Right ventricle myocardium inferior (tissue), 1 donor: ENCODE data around the gene CTRL. TPM values are rescaled to one million over a fixed set of nuclear protein-coding genes. Genes with fewer than 3 reads are reported as not detected.
"Not testable (repeated sequence)": the region's sequence is repeated elsewhere in the genome, so short reads cannot be mapped to it uniquely, and the experiment has no call there.

Experiments used
- ATAC-seq: fragments of 200-7000 bp; cut with Tn5 transposase; one replicate; pipeline ENCODE4 v1.9.1; 2020; ENCODE audit warnings: mild to moderate bottlenecking, moderate library complexity
- DNase-seq: peaks from one replicate; pipeline ENCODE4 v3.0.0; 2021; ENCODE audit errors: missing footprints
- intact Hi-C: fragments of 100-400 bp; cut with DNase I; formaldehyde crosslinking; loops from one replicate; pipeline ENCODE4 v1.11.0; 2022
- total RNA-seq: library from RNA; stranded (reverse); fragmentation: NEBNext Ultra II Directional; extraction: Animal tissue kit (Norgen Biotek cat#: 25700); gene quantifications from one replicate; pipeline ENCODE4 v1.2.1, GENCODE V29; 2021
- donor health status: DM: no; HTN: yes; CAD: no; lungs with severe emphysema.

Gene CTRL
- total RNA-seq, 1 donor from 2014 or later: 0.81 TPM

- DNase-seq: no peak
- intact Hi-C loops: loop anchor here (5.0 kb wide), 1 partner anchor 260 kb away; no protein-coding TSS in a partner anchor
- ATAC-seq: no peak
These were observed 789 bp upstream of the CTRL start for GRCh38 chr16:67932462-67932840.

- intact Hi-C loops: loop anchor here (5.0 kb wide), 1 partner anchor 258 kb away; no protein-coding TSS in a partner anchor
- ATAC-seq: no peak
- no peak for DNase-seq
These were observed 917 bp downstream of the CTRL start for GRCh38 chr16:67930678-67931211.

DNA sequence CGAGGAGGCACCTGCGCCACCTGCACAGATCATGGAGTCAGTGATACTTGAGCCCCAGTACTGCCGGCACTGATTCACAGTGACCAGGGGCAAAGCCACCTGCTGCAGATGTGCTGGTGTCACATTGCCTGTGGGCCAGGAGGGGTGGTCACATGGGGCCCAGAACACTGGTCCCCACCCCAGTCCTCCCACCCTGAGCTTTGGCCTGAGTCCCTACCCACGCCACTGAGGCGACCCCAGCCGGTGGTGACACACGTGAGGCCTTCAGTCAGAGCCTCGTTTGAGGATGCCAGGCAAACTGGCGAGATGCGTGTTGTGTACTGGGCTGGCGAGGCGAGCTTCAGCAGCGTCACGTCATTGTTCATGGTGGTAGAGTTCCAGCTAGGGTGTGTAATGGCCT is 1.5 kb downstream of the CTRL start:
- intact Hi-C loops: loop anchor here (5.0 kb wide), 1 partner anchor 258 kb away; no protein-coding TSS in a partner anchor
- no peak for ATAC-seq

GRCh38 chr16:67928561-67929364 is 2.9 kb downstream of the CTRL start:
- intact Hi-C loops: loop anchor here (1.0 to 2.0 kb wide), 3 partner anchors 44 to 407 kb away; partner anchors contain the start of gene NRN1L
- DNase-seq (peak; percentile 80), ATAC-seq (peak; percentile 75)

More for the DNA sequence above, 1.5 kb downstream of the CTRL start:
- no peak for DNase-seq

GRCh38 chr16:67928147-67928546 is 3.5 kb downstream of the CTRL start:
- intact Hi-C loops: loop anchor here (1.0 to 2.0 kb wide), 3 partner anchors 43 to 407 kb away; partner anchors contain the start of gene NRN1L
- no peak for DNase-seq

DNA sequence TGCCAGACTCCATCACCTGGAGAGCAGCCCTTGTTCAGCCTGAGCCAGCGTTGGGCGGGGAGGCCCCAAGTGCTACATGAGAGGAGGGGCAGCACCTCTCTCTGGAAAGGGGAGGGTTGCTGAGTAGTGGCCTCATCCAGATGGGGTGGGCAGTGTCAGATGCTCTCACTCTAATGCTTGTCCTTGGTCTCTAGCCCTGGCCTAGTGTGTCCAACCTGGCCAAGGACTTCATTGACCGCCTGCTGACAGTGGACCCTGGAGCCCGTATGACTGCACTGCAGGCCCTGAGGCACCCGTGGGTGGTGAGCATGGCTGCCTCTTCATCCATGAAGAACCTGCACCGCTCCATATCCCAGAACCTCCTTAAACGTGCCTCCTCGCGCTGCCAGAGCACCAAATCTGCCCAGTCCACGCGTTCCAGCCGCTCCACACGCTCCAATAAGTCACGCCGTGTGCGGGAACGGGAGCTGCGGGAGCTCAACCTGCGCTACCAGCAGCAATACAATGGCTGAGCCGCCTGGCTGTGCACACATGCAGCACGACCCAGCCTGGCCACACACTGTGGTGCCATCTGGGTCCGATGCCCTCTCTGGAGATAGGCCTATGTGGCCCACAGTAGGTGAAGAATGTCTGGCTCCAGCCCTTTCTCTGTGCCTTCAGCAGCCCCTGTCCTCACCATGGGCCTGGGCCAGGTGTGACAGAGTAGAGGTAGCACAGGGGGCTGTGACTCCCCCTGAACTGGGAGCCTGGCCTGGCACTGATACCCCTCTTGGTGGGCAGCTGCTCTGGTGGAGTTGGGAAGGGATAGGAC is 4.3 kb downstream of the CTRL start:
- intact Hi-C loops: no loop called here
- no peak for ATAC-seq
- no peak for DNase-seq

More at GRCh38 chr16:67928147-67928546, 3.5 kb downstream of the CTRL start:
- ATAC-seq: no peak

GRCh38 chr16:67926181-67926750 is 5.4 kb downstream of the CTRL start:
- intact Hi-C loops: no loop called here
- ATAC-seq: no peak
- DNase-seq: peak; percentile 41

GRCh38 chr16:67924140-67924906 is 7.3 kb downstream of the CTRL start:
- no peak for ATAC-seq
- intact Hi-C loops: loop anchor here (5.0 kb wide), 1 partner anchor 97 kb away; no protein-coding TSS in a partner anchor

GRCh38 chr16:67923414-67924116 is 8.1 kb downstream of the CTRL start:
- ATAC-seq (no peak), DNase-seq (peak; percentile 25)
- intact Hi-C loops: loop anchor here (5.0 kb wide), 1 partner anchor 96 kb away; no protein-coding TSS in a partner anchor

More at GRCh38 chr16:67924140-67924906, 7.3 kb downstream of the CTRL start:
- DNase-seq: no peak

DNA sequence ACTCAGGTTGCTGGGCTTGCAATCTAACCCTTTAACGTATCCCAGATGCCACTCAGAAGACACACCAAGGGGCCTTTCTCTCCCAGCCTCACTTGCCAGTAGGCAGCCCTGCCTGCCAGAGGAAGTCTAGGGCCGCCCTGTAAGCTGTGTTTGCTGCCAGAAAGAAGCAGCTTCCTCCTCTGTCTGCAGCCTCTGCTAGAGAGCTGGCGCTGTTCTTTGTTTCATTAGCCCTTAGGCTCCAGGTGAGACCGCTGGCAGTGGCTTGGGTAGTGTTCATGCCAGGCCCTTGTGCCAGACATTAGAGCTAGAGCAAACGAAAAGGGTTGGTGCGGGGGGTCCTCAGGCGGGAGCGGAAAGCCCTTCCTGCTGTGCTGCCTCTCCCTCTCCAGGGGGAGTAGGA is 8.9 kb downstream of the CTRL start:
- ATAC-seq (no peak), DNase-seq (no peak)
- intact Hi-C loops: loop anchor here (5.0 kb wide), 1 partner anchor 95 kb away; no protein-coding TSS in a partner anchor

- no peak for DNase-seq
- no peak for ATAC-seq
- intact Hi-C loops: loop anchor here (5.0 kb wide), 1 partner anchor 95 kb away; no protein-coding TSS in a partner anchor
These were observed 9.4 kb downstream of the CTRL start for GRCh38 chr16:67922221-67922620.

GRCh38 chr16:67919622-67920221 is 11.9 kb downstream of the CTRL start:
- intact Hi-C loops: loop anchor here (5.0 kb wide), 1 partner anchor 92 kb away; no protein-coding TSS in a partner anchor
- ATAC-seq (no peak), DNase-seq (no peak)

DNA sequence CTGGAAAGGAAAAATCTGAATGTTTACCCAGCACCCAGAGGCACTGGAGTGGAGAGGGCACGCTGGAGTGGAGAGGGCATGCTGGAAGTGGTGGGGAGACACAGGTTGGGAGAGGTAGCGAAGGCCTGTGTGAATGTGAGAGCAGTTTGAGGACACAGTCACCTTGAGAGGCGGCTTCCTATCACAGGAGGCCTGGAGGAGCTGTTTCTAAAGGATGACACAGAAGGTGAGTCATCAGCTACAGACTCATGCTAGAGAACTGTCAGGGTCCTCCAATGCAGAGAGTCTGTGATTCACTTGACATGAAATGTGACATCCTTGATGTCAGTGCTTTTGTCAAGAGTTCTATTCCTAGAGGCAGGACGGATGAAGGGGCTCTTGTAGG is 13.8 kb downstream of the CTRL start:
- DNase-seq (no peak), ATAC-seq (peak; percentile 3)
- intact Hi-C loops: no loop called here

- intact Hi-C loops: no loop called here
- DNase-seq (peak; percentile 67), ATAC-seq (peak; percentile 80)
These were observed 14.4 kb downstream of the CTRL start for GRCh38 chr16:67917140-67917851.

DNA sequence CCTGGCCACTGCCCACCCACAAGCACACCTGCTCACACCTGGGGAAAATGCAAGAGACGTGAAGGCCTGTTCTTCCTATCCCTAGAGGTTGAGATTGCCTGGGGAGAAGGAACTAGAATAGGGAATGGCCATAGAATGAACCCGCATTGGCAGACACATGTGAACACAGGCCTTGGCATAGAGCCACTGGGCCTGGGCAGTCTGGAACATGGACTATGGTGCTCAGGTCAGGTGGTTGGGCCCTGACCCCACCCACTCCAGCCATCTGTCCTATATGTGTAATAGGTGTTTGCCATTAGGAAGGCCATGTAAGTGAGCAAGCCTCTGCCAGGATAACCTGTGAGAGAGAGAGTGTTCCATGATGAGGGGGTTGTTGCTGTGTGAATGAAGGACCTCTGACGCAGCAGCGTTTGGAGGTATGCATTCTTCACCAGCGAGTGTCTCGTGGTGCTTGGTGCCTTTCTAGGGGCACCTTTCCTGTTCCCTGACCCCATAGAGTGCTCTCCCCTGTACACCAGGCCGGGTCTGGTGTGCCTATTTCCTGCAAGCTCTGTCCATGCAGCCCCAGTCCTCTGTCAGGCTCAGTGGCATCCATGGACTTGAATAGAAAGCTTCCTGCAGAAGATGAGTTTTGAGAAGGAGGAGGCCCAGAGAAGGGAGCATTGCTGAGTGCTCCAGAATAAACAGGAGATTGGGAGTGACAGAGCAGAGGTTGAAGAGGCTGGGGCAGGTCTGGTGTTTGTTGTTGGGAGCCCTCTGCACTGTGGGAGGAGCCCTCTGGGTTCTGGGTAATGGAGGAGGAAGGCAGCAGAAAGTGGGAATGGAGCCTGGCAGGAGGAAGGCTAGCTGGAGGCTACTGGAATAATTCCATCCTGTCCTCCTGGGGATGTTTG is 15.6 kb downstream of the CTRL start:
- ATAC-seq: no peak
- intact Hi-C loops: no loop called here
- DNase-seq: no peak

DNA sequence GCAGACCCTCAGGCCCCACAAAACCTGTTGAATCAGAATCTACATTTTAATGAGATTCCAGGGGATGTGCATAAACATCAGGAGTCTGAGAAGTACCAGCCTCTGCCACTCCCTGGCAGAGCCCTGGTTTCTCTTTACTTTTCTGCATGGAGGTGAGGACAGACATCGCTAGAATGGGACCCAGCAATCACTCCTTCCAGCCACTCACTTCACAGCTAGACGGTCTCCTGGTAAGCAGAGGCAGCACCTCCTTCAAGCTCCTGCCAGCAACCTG is 16.2 kb downstream of the CTRL start:
- ATAC-seq, intact Hi-C loops: not testable (repeated sequence)

More for the DNA sequence above, 16.2 kb downstream of the CTRL start:
- not testable (repeated sequence) for DNase-seq
